Spleen (tissue), 11 donors: ENCODE results near the gene NSL1. TPM values are rescaled to one million over a fixed set of nuclear protein-coding genes. Genes with fewer than 3 reads are reported as not detected.

Source experiments
- DNase-seq: peaks from one replicate; pipeline ENCODE4 v3.0.0-alpha.2; 2020
- H3K27ac ChIP-seq, 8 donors: fragments of 200-600 bp; sonication (generic) in 7 of 8; 1 replicate in 4 of 8; 2 replicates in 4 of 8; pipeline versions ENCODE4 v1.5.0 to v1.8.0; 2016 to 2021; ENCODE audit warnings: inconsistent platforms in 4 of 8, mild to moderate bottlenecking in 4 of 8, moderate library complexity in 1 of 8
- H3K27me3 ChIP-seq, 7 donors: fragments of 200-600 bp; sonication (generic) in 6 of 7; replicated peaks in 1 of 7; 1 replicate in 4 of 7; 2 replicates in 3 of 7; pipeline versions ENCODE4 v1.5.0 to v1.8.0; 2016 to 2021; ENCODE audit warnings: inconsistent platforms in 3 of 7, mild to moderate bottlenecking in 1 of 7
- H3K36me3 ChIP-seq, 6 donors: fragments of 200-600 bp; sonication (generic) in 5 of 6; 1 replicate in 4 of 6; 2 replicates in 2 of 6; pipeline versions ENCODE4 v1.5.0 to v1.8.0; 2016 to 2021; ENCODE audit warnings: inconsistent platforms in 2 of 6
- H3K4me1 ChIP-seq, 6 donors: fragments of 200-600 bp; sonication (generic) in 5 of 6; 1 replicate in 3 of 6; 2 replicates in 3 of 6; pipeline versions ENCODE4 v1.5.0 to v1.8.0; 2016 to 2021; ENCODE audit warnings: inconsistent platforms in 3 of 6
- H3K4me3 ChIP-seq, 8 donors: fragments of 200-600 bp; sonication (generic) in 7 of 8; 1 replicate in 4 of 8; 2 replicates in 4 of 8; pipeline versions ENCODE4 v1.5.0 to v1.8.0; 2016 to 2021; ENCODE audit warnings: inconsistent platforms in 4 of 8, mild to moderate bottlenecking in 4 of 8, moderate library complexity in 2 of 8
- H3K9me3 ChIP-seq, 8 donors: fragments of 200-600 bp; sonication (generic) in 7 of 8; 1 replicate in 4 of 8; 2 replicates in 4 of 8; pipeline versions ENCODE4 v1.5.0 to v1.8.0; 2016 to 2021; ENCODE audit warnings: inconsistent platforms in 4 of 8
- CTCF ChIP-seq, 11 experiments: fragments of 200-600 bp in 7 of 11; fragments of 450-650 bp in 4 of 11; sonication (generic) in 4 of 11; IDR thresholded peaks in 8 of 11; conservative IDR thresholded peaks in 3 of 11; 1 replicate in 7 of 11; 2 replicates in 4 of 11; pipeline versions ENCODE4 v1.4.0 to v1.8.0; 2016 to 2021; ENCODE audit warnings: antibody characterized with exemption in 11 of 11, inconsistent platforms in 4 of 11, mild to moderate bottlenecking in 1 of 11
- POLR2A ChIP-seq, 3 donors: fragments of 450-650 bp; IDR thresholded peaks; one replicate each; pipeline ENCODE4 v1.5.1; 2017; ENCODE audit warnings: antibody characterized with exemption in 3 of 3, mild to moderate bottlenecking in 1 of 3
- POLR2AphosphoS5 ChIP-seq, 3 donors: sonication (generic); formaldehyde crosslinking; IDR thresholded peaks; one replicate each; pipeline ENCODE4 v1.5.1; 2017; ENCODE audit warnings: antibody characterized with exemption in 3 of 3
- WGBS, 5 donors: extraction: QIAGEN DNeasy Blood & Tissue Kit in 3 of 5; methylation state at CpG; one replicate each; pipeline versions ENCODE4 v1.1.5 to v1.1.7; 2013 to 2018; 5-methylcytosine and 5-hydroxymethylcytosine counted together
- intact Hi-C: fragments of 100-400 bp; cut with DNase I; formaldehyde crosslinking; loops from one replicate; pipeline ENCODE4 v1.15.0; 2023; ENCODE audit warnings: low total_unique reads
- polyA plus RNA-seq, 3 donors: library from polyadenylated mRNA; stranded (reverse); fragments of 200-250 nt; gene quantifications; one replicate each; pipeline ENCODE4 v1.2.1, GENCODE V29; 2013
- total RNA-seq, 7 donors: library from RNA; depleted of rRNA in 3 of 7; stranded (reverse); fragments of >200 nt in 3 of 7; fragmentation: NEBNext Ultra II Directional in 4 of 7; extraction: Animal tissue kit (Norgen Biotek cat#: 25700) in 4 of 7; gene quantifications; one replicate each; pipeline versions ENCODE4 v1.1.0 to v1.2.1, GENCODE V29; 2016 to 2021
- donor health status: healthy with polysubstance abuse.
- donor health status: DM: no; HTN: no; CAD: no; lungs with moderate emphysema.
- donor health status: DM: no; HTN: no; CAD: no.
- donor health status: Bipolar disorder and iron deficiency.
- donor health status: healthy.
- donor health status: DM: no; HTN: no; CAD: no.
- donor health status: DM: yes; HTN: yes; CAD: no.

NSL1 gene
- total and polyA plus RNA-seq, 10 donors: 16.4 to 92.3 (median 38.2) TPM

GRCh38 chr1:212677136-212677535, 114.4 kb downstream of the NSL1 start:
- 80 to 93% (median 89%) methylated on average over 4 of the region's 4 CpGs for WGBS, 5 donors
- intact Hi-C loops: no loop called here
- no peaks in the 10 kb centered on the region for H3K36me3 ChIP-seq
- TF ChIP-seq POLR2A (IDR thresholded peaks at IDR 0.05): no peak
- no peak for TF ChIP-seq POLR2AphosphoS5 (IDR thresholded peaks at IDR 0.05)
- no peak for TF ChIP-seq CTCF (IDR thresholded peaks at IDR 0.05 in 8 of 11, conservative IDR thresholded peaks at IDR 0.05 in 3 of 11)
- DNase-seq: no peak
- H3K4me3 ChIP-seq: no peak overlapping the region
- H3K9me3 ChIP-seq: no peaks in the 10 kb centered on the region
- H3K27me3 ChIP-seq: no peaks in the 10 kb centered on the region
- peaks cover 0 to 34% (median 10%) of the 10 kb centered on the region in 6 donors for H3K4me1 ChIP-seq
- peak overlapping the region in 1 of 8 donors; percentile 69 for H3K27ac ChIP-seq

Other genes with a start within 250 kb of the NSL1 start
- 10 to 100 TPM in 3 of 7 donors, 1 to 10 TPM in 4; 1.4 to 31.8 (median 8.3) TPM for gene ATF3, start 183.0 kb downstream of the NSL1 start, total RNA-seq
- 10 to 100 TPM in 1 of 3 donors, 1 to 10 TPM in 2; 2.4 to 10.7 (median 4.5) TPM for gene ATF3, start 183.0 kb downstream of the NSL1 start, polyA plus RNA-seq
- gene BATF3, start 91.9 kb downstream of the NSL1 start, total RNA-seq: 10 to 100 TPM; 10.8 to 34.0 (median 14.1) TPM
- 10 to 100 TPM; 11.3 to 23.3 (median 12.3) TPM for gene BATF3, start 91.9 kb downstream of the NSL1 start, polyA plus RNA-seq
- gene TATDN3, start 117 bp upstream of the NSL1 start, total RNA-seq: 10 to 100 TPM; 13.5 to 28.3 (median 22.7) TPM
- gene TATDN3, start 117 bp upstream of the NSL1 start, polyA plus RNA-seq: 10 to 100 TPM; 13.5 to 16.9 (median 15.0) TPM
- gene SPATA45, start 55.9 kb upstream of the NSL1 start, total RNA-seq: under 1 TPM in 1 of 7 donors, not detected in 6; 0.83 TPM
- under 1 TPM in 1 of 3 donors, not detected in 2; 0.38 TPM for gene SPATA45, start 55.9 kb upstream of the NSL1 start, polyA plus RNA-seq
- 10 to 100 TPM in 1 of 7 donors, 1 to 10 TPM in 6; 7.3 to 10.7 (median 9.0) TPM for gene FLVCR1, start 66.5 kb upstream of the NSL1 start, total RNA-seq
- 1 to 10 TPM; 3.6 to 4.8 (median 4.0) TPM for gene FLVCR1, start 66.5 kb upstream of the NSL1 start, polyA plus RNA-seq
- 1 to 10 TPM in 5 of 7 donors, under 1 TPM in 2; 0.43 to 2.6 (median 1.2) TPM for gene VASH2, start 158.8 kb upstream of the NSL1 start, total RNA-seq
- under 1 TPM; 0.33 to 0.52 (median 0.35) TPM for gene VASH2, start 158.8 kb upstream of the NSL1 start, polyA plus RNA-seq
- gene ANGEL2, start 224.1 kb upstream of the NSL1 start, total RNA-seq: 10 to 100 TPM; 34.6 to 96.8 (median 55.9) TPM
- gene ANGEL2, start 224.1 kb upstream of the NSL1 start, polyA plus RNA-seq: 10 to 100 TPM; 18.3 to 29.4 (median 20.3) TPM